ENCODE results near the gene PHF1. TPM values are rescaled to one million over a fixed set of nuclear protein-coding genes. Genes with fewer than 3 reads are reported as not detected.

Gene PHF1
- total and polyA plus RNA-seq, 2 of the 13 experiments (the other 11 are each of a cell fraction or from before 2014, with no cell fraction given): 25.4 to 61.9 TPM

GRCh38 chr6:33410050-33410710 is 634 bp upstream of the PHF1 start (continued):
- TF ChIP-seq AKNA (CRISPR knock-in tag; IDR thresholded peaks at IDR 0.05; ENCODE audit: borderline replicate concordance) (no peak), ZNF318 (CRISPR knock-in tag; IDR thresholded peaks at IDR 0.05) (no peak), CBX5 (CRISPR knock-in tag; IDR thresholded peaks at IDR 0.05; ENCODE audit: borderline replicate concordance) (no peak), ZNF713 (CRISPR knock-in tag; IDR thresholded peaks at IDR 0.05) (peak; percentile 95), SMYD3 (CRISPR knock-in tag; IDR thresholded peaks at IDR 0.05) (peak; percentile 85), MAZ (IDR thresholded peaks at IDR 0.05; ENCODE audit: borderline replicate concordance, low read depth, low read length) (peak; percentile 54; the same call in 1 of the 2 replicates), MAZ (CRISPR knock-in tag; IDR thresholded peaks at IDR 0.05; ENCODE audit: low read depth) (peak; percentile 99), HNF4A (CRISPR knock-in tag; IDR thresholded peaks at IDR 0.05) (peak; percentile 53; the same call in 1 of the 2 replicates), ISL2 (CRISPR knock-in tag; IDR thresholded peaks at IDR 0.05) (peak; percentile 66)
- TF ChIP-seq, protein P1, sequence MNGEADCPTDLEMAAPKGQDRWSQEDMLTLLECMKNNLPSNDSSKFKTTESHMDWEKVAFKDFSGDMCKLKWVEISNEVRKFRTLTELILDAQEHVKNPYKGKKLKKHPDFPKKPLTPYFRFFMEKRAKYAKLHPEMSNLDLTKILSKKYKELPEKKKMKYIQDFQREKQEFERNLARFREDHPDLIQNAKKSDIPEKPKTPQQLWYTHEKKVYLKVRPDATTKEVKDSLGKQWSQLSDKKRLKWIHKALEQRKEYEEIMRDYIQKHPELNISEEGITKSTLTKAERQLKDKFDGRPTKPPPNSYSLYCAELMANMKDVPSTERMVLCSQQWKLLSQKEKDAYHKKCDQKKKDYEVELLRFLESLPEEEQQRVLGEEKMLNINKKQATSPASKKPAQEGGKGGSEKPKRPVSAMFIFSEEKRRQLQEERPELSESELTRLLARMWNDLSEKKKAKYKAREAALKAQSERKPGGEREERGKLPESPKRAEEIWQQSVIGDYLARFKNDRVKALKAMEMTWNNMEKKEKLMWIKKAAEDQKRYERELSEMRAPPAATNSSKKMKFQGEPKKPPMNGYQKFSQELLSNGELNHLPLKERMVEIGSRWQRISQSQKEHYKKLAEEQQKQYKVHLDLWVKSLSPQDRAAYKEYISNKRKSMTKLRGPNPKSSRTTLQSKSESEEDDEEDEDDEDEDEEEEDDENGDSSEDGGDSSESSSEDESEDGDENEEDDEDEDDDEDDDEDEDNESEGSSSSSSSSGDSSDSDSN (CRISPR knock-in tag; IDR thresholded peaks at IDR 0.05): peak; percentile 70; the same call in 1 of the 2 replicates
